K562 (cell line): ENCODE data around the gene NET1. TPM values are rescaled to one million over a fixed set of nuclear protein-coding genes. Genes with fewer than 3 reads are reported as not detected.

Source experiments
- ATAC-seq: fragments of 200-7000 bp; cut with Tn5 transposase; 3 replicates; pipeline ENCODE4 v1.9.1; 2020; ENCODE audit warnings: moderate library complexity
- BruUV-seq: library from RNA; stranded (reverse); fragments of 400-500 nt; replicated peaks from 2 replicates; lab custom pipeline; 2021; lab: Mats Ljungman, UMichigan
- CTCF ChIA-PET: fragments of 300-600 bp; formaldehyde crosslinking; extraction: SDS; loops from one replicate; lab custom pipeline; 2021; ENCODE audit warnings: low intra/inter-chr PET ratio; lab: Yijun Ruan, JAX
- POLR2A ChIA-PET: fragments of 300-600, 350-650 bp; sonication (Branson Sonifier 250); formaldehyde crosslinking; extraction: SDS; loops from one replicate; lab custom pipeline; 2021; ENCODE audit warnings: antibody characterized with exemption, inconsistent platforms; lab: Yijun Ruan, JAX
- DNase-seq, 4 experiments: peaks; one replicate each; pipeline versions ENCODE4 v3.0.0 to v3.0.0-alpha.2; 2011 to 2018; ENCODE audit warnings: low spot score in 3 of 4, mixed read lengths in 3 of 4; ENCODE audit errors: extremely low read depth in 1 of 4
- FAIRE-seq: peaks from 2 replicates; lab custom pipeline; 2011; peaks lifted over from hg19 to GRCh38; lab: Jason Lieb, UNC
- H2AFZ ChIP-seq: 2 replicates; pipeline ENCODE4 v1.6.0; 2011; ENCODE audit warnings: low read depth, low read length, control low read depth, inconsistent platforms
- H3K27ac ChIP-seq: fragments of 200-600 bp; 3 replicates; pipeline ENCODE4 v1.8.0; 2011; ENCODE audit warnings: low read depth, mild to moderate bottlenecking, control low read depth, inconsistent platforms, low read length, moderate library complexity, mixed read lengths; ENCODE audit errors: extremely low read depth
- H3K27me3 ChIP-seq, 2 experiments: fragments of 300-600 bp in 1 of 2; 2 replicates in 1 of 2; 3 replicates in 1 of 2; pipeline versions ENCODE4 v1.6.0 to v1.8.0; 2011; ENCODE audit warnings: inconsistent platforms in 2 of 2, low read length in 2 of 2, mild to moderate bottlenecking in 1 of 2, mixed read lengths in 1 of 2, moderate library complexity in 1 of 2; ENCODE audit not compliant: control insufficient read depth in 2 of 2, insufficient read depth in 2 of 2
- H3K36me3 ChIP-seq: fragments of 300-600 bp; 3 replicates; pipeline ENCODE4 v1.8.0; 2011; ENCODE audit warnings: mild to moderate bottlenecking, low read length, inconsistent platforms; ENCODE audit not compliant: control insufficient read depth, insufficient read depth
- H3K4me1 ChIP-seq, 2 experiments: fragments of 200-600 bp in 1 of 2; replicated peaks in 1 of 2; 2 replicates in 1 of 2; 3 replicates in 1 of 2; pipeline versions ENCODE4 v1.5.1 to v1.8.0; 2011; ENCODE audit warnings: inconsistent platforms in 2 of 2, low read length in 2 of 2, mild to moderate bottlenecking in 1 of 2, mixed read lengths in 1 of 2, moderate library complexity in 1 of 2; ENCODE audit not compliant: control insufficient read depth in 2 of 2, insufficient read depth in 2 of 2
- H3K4me2 ChIP-seq: 2 replicates; pipeline ENCODE4 v1.6.1; 2011; ENCODE audit warnings: low read length, control low read depth, inconsistent platforms, mixed read lengths; ENCODE audit not compliant: insufficient read depth
- H3K4me3 ChIP-seq: fragments of 200-600 bp; sonication (generic), shearing (Covaris generic); 2 replicates; pipeline ENCODE4 v1.5.1; 2016; ENCODE audit warnings: control low read depth, inconsistent platforms
- H3K79me2 ChIP-seq: fragments of 200-600 bp; 3 replicates; pipeline ENCODE4 v1.8.0; 2011; ENCODE audit warnings: low read length, inconsistent platforms; ENCODE audit not compliant: control insufficient read depth, insufficient read depth
- H3K9ac ChIP-seq, 2 experiments: 2 replicates each; pipeline versions ENCODE4 v1.6.0 to v1.6.1; 2011; ENCODE audit warnings: low read depth in 2 of 2, low read length in 2 of 2, control low read depth in 1 of 2, inconsistent platforms in 1 of 2, mild to moderate bottlenecking in 1 of 2, mixed read lengths in 1 of 2; ENCODE audit not compliant: insufficient read depth in 1 of 2
- H3K9me1 ChIP-seq: one replicate; pipeline ENCODE4 v1.6.0; 2011; ENCODE audit warnings: inconsistent platforms, mild to moderate bottlenecking, low read length, moderate library complexity; ENCODE audit not compliant: control insufficient read depth, insufficient read depth
- H3K9me3 ChIP-seq: replicated peaks from 2 replicates; pipeline ENCODE4 v1.5.1; 2011; ENCODE audit warnings: low read depth, low read length, inconsistent platforms; ENCODE audit not compliant: control insufficient read depth, insufficient read depth
- H4K20me1 ChIP-seq: replicated peaks from 2 replicates; pipeline ENCODE4 v1.6.1; 2011; ENCODE audit warnings: low read length, inconsistent platforms, mixed read lengths; ENCODE audit not compliant: control insufficient read depth, insufficient read depth
- CEBPB ChIP-seq: fragments of 450-650 bp; IDR thresholded peaks from 2 replicates; pipeline ENCODE4 v1.6.1; 2016; ENCODE audit warnings: missing genetic modification characterization, missing compliant biosample characterization
- RFX1 ChIP-seq: fragments of 450-650 bp; IDR thresholded peaks from 2 replicates; pipeline ENCODE4 v1.6.1; 2016; ENCODE audit warnings: mild to moderate bottlenecking, moderate library complexity
- SUPT5H ChIP-seq: fragments of 450-650 bp; IDR thresholded peaks from 2 replicates; pipeline ENCODE4 v1.6.1; 2016
- ZNF134 ChIP-seq: fragments of 250-450 bp; sonication (Bioruptor Pico); conservative IDR thresholded peaks from 2 replicates; pipeline ENCODE4 v1.4.0; 2020
- ZNF586 ChIP-seq: fragments of 450-650 bp; formaldehyde crosslinking; conservative IDR thresholded peaks from 2 replicates; pipeline ENCODE4 v1.4.0; 2020; ENCODE audit warnings: mild to moderate bottlenecking, moderate library complexity
- WGBS: fragments of 100-300 bp; shearing (Covaris generic); methylation state at CpG from one replicate; pipeline ENCODE4 v1.1.6; 2016; ENCODE audit warnings: low coverage, mixed read lengths; ENCODE audit not compliant: insufficient coverage; ENCODE audit errors: missing lambda C conversion rate; 5-methylcytosine and 5-hydroxymethylcytosine counted together
- in situ Hi-C: fragments of 300-500 bp; cut with MboI; formaldehyde crosslinking; loops from 4 replicates; pipeline ENCODE4 v1.15.0; 2018; ENCODE audit warnings: inconsistent platforms, mixed read lengths
- intact Hi-C: fragments of 100-400 bp; cut with micrococcal nuclease; formaldehyde crosslinking; loops from 2 replicates; pipeline ENCODE4 v1.14.2; 2022
- polyA plus RNA-seq, 8 experiments: library from polyadenylated mRNA; depleted of rRNA in 4 of 8; stranded (reverse) in 5 of 8; unstranded in 3 of 8; fragments of >200 nt; fragmentation: Nextera tagmentation in 2 of 8; fragmentation: Illumina TruSeq in 1 of 8; extraction: Ambion mirVana in 2 of 8; extraction: Trizol in 1 of 8; gene quantifications; 2 replicates each; pipeline versions ENCODE4 v1.2.1 to v1.2.3, GENCODE V29; 2011 to 2014; ENCODE audit warnings: inconsistent platforms in 1 of 8, missing spikeins in 1 of 8
- total RNA-seq, 7 experiments: library from RNA; depleted of rRNA in 6 of 7; stranded (reverse); fragments of >200 nt in 6 of 7; fragmentation: Illumina TruSeq in 2 of 7; extraction: Trizol in 2 of 7; gene quantifications; 2 replicates each; pipeline versions ENCODE4 v1.2.1 to v1.2.3, GENCODE V29; 2011 to 2021; ENCODE audit warnings: low replicate concordance in 1 of 7

Gene NET1
- total and polyA plus RNA-seq, 9 of the 15 experiments (the other 6 are each of a cell fraction or from before 2014, with no cell fraction given), result 47.4 to 258 (median 106) TPM

DNA sequence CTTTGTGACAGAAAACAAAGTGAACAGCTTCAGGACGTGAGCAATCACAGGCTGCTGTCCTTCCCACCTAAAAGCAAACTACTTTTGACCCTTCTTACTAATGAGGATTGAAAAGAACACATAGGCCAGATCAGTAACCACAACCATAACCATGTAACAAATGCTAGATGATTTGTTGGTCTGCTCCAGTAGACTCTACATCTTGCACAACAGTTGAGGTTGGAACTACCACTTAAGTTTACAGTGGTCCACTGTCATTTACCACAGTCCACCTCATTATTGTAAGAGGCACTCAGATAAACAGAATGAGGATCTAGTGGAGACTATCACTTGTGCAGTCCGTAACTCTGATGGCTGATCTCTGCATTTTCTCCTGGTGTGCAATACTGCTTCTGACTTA, 27.8 kb downstream of the NET1 start:
- Histone ChIP-seq H3K9me3 (no peaks in the 10 kb centered on the region), H3K79me2 (peaks cover 72% of the 10 kb centered on the region), H3K4me3 (no peak overlapping the region), H3K9ac (no peak overlapping the region), H3K36me3 (peaks cover 54% of the 10 kb centered on the region; the same call in 2 of the 3 replicates), H3K4me2 (no peak overlapping the region), H3K9me1 (no peaks in the 10 kb centered on the region), H2AFZ (no peak overlapping the region), H4K20me1 (no peaks in the 10 kb centered on the region), H3K4me1 (peaks cover 0 to 6% of the 10 kb centered on the region in 2 experiments; a peak in 2 of 5 replicates), H3K27me3 (no peaks in the 10 kb centered on the region), H3K27ac (no peak overlapping the region)
- DNase-seq, result no peak
- ATAC-seq, result no peak; the same call in 2 of the 3 replicates
- intact Hi-C loops, result loop anchor here (5.0 kb wide), 1 partner anchor 167 kb away; no protein-coding TSS in a partner anchor
- TF ChIP-seq CEBPB (tag) (0 out of 2 replicates have a peak, but pooled peaks have one; percentile 18), ZNF586 (no peak)
- no peak for FAIRE-seq
- POLR2A ChIA-PET, result interaction anchor here (1.2 kb wide), 1 partner anchor 614 kb away, joined by 3 read pairs; the partner anchor contains the start of gene AKR1E2
- in situ Hi-C loops, result loop anchor here (5.0 kb wide), 1 partner anchor 182 kb away; no protein-coding TSS in a partner anchor
- WGBS, result 88% methylated on average over 2 of the region's 2 CpGs
- no TSS peak for BruUV-seq
- CTCF ChIA-PET, result interaction anchor here (0.5 kb wide), 1 partner anchor 27 kb away, joined by 3 read pairs; no protein-coding TSS in a partner anchor

DNA sequence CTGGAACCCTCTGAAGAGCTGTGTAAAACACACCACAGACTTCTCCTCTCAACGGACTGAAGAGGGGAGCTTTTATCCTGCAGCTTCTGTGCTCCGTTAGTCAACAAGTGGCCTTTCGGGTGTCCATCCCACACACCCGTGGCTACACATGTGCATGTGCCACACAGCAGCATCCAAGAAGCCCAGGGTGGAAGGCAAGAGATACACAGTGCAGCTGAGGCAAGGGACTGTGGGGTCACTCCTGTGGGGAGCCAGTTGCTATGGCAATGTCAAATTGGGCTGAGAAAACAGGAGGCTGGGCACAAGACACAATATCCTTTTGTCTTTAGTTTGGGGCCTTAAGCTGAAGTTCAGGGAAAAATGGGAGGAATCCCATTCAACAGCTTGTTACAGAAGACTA, 28.7 kb downstream of the NET1 start:
- CTCF ChIA-PET, result interaction anchor here (1.5 to 3.3 kb wide), 3 partner anchors 183 to 592 kb away, joined by 3 to 34 read pairs (median 4); no protein-coding TSS in a partner anchor
- H3K27me3 ChIP-seq, result no peaks in the 10 kb centered on the region
- no peak overlapping the region for H3K27ac ChIP-seq
- no peak overlapping the region for H3K4me3 ChIP-seq
- peaks cover 74% of the 10 kb centered on the region for H3K79me2 ChIP-seq
- no peaks in the 10 kb centered on the region for H3K9me3 ChIP-seq
- POLR2A ChIA-PET, result interaction anchor here (0.9 to 1.8 kb wide), 3 partner anchors 11 to 182 kb away, joined by 3 to 7 read pairs (median 4); no protein-coding TSS in a partner anchor
- intact Hi-C loops (loop anchor here (5.0 kb wide), 1 partner anchor 166 kb away; no protein-coding TSS in a partner anchor), in situ Hi-C loops (loop anchor here (5.0 kb wide), 1 partner anchor 181 kb away; no protein-coding TSS in a partner anchor)
- no peak overlapping the region for H3K4me2 ChIP-seq
- no peaks in the 10 kb centered on the region for H4K20me1 ChIP-seq
- 69% methylated on average over 4 of the region's 4 CpGs for WGBS
- BruUV-seq, result no TSS peak
- peak; percentile 40 for ATAC-seq
- no peak for DNase-seq
- no peak for FAIRE-seq
- H3K36me3 ChIP-seq, result peaks cover 57% of the 10 kb centered on the region; the same call in 2 of the 3 replicates
- peaks cover 0 to 12% of the 10 kb centered on the region in 2 experiments; a peak in 2 of 5 replicates for H3K4me1 ChIP-seq
- H3K9ac ChIP-seq, result peak overlapping the region in 1 of 2 experiments; percentile 67; a peak in 1 of 4 replicates
- H2AFZ ChIP-seq, result no peak overlapping the region
- no peaks in the 10 kb centered on the region for H3K9me1 ChIP-seq
- TF ChIP-seq RFX1 (peak; percentile 54; the same call in 1 of the 2 replicates), ZNF134 (no peak), SUPT5H (0 out of 2 replicates have a peak, but pooled peaks have one; percentile 6)
